Stimulated activated CD4-positive, alpha-beta T cell treated with anti-CD3 and anti-CD28 coated beads, Interleukin-1b, Interleukin-23, amount 100 ng/mL, for 24 hours (primary cell): ENCODE data around the gene BCAS3.
"Not testable (repeated sequence)": the region's sequence is repeated elsewhere in the genome, so short reads cannot be mapped to it uniquely, and the experiment has no call there.

Source experiments
- DNase-seq, 4 experiments: peaks; one replicate each; pipeline ENCODE4 v3.0.0-alpha.2; 2020; ENCODE audit warnings: low read depth in 4 of 4, low spot score in 1 of 4

BCAS3 gene

DNA sequence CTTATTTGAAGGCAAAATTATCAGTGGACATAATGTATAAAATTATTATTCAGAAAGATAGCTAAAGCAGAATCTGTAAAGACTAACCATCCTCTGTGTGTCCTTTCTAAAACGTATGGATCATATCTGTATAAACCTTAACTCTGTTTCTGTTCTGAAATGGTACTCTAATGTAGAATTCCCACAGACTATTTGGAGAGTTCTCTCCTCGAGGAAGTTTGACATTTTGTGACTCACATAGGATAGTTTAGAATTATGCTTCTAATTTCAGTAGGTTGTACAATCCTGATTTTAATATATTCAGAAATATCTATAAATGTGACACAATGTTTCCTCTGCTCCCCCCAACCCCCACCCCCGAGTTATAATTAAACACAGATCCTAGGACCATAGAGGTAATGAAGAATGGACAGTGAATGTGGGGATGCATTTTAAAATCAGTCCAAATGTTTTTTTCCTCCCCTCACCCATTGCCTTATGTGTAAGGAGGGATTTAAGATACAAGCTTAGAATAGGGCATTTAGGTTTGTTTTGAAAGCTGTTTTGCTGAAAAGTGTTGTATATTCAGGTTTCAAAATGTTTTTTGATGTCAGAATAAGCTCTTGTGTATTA, 66.8 kb downstream of the BCAS3 start:
- no peak for DNase-seq

DNA sequence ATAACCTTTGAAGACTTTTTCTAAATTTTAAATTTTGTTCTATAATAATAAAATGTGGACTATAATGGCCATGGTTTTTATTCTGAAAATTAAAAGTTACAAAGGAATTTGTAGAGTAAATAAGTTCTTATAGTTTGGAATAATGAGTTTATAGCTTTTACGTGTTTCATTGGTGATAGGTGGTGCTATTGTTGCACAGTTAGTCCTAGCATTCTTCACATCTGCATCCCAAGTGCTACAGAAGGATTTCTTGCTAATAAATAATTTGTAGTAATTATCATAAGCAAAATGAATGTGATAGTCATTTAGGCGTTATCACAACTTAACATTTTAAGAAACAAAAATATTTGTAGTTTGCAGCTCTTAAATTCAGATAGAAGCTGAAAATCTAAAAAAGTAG, 67.9 kb downstream of the BCAS3 start:
- DNase-seq = no peak

DNA sequence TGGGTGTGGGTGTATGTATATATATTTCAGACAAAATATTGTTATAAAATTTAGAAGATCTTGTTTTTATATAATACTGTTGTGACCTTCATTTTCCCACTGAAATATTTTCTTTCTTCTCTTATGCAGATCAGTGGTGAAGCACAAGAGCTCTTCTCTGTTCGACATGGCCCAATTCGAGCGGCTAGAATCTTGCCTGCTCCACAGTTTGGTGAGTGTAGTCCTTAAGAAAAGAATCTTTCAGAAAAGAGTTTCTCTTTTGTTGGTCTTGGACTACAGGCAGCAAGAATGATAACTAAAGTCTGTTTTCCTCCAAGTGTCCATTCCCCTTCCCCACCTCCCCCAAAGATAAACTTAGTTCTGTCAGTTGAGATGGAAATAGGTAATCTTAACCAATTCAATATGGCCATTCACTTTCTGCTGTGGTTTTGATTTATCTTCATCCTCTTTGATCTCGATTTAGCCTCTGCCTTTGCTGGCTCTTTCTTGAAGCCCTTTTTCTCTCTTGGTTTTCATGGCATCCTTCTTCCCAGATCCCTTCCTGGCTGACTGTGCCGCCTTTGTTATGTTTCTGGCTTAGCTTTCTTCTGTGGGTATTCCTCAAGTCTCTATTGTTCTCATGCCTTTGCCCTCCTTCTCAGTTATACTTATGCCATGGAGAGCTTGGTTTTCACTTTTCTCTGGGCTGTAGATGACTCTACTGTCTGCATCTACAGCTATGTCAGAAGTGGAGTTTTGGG, 69.6 kb downstream of the BCAS3 start:
- DNase-seq = no peak

DNA sequence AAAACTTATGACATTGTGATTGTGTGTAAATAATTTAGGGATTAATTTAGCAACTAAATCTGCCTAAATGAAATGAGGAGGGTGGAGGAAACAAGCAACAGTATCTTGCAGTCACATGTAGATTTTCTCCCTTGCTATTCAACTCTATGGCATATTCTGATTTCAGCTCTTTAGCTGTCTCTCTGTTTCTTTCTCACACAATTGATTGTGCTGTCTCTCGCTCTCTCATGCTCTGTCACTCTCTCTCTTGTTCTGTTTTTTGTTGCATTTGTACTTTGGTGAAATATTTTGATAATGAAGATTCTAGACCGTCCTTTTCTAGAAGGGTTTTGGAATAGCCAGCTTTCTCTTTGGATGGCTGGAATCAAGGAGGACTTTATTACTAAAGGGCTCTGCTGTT, 70.6 kb downstream of the BCAS3 start:
- no peak for DNase-seq

DNA sequence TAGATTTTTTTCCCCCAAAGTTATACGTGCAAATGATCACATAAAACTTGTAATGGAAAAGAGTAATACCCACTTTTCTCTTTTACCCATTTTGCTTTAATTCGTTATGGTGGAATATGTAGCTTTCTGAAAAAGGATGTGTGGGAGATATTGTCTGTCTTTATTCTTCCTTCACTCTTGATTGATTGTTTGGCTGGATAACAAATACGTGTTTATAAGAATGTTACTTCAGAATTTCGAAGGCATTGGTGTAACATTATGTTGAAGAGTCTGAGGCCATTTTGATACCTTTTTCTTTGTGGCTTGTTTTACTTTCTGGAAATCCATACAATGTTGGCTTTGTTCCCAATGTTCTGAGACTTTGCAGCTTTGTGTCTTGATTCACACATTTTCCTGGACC, 71.4 kb downstream of the BCAS3 start:
- DNase-seq = no peak

DNA sequence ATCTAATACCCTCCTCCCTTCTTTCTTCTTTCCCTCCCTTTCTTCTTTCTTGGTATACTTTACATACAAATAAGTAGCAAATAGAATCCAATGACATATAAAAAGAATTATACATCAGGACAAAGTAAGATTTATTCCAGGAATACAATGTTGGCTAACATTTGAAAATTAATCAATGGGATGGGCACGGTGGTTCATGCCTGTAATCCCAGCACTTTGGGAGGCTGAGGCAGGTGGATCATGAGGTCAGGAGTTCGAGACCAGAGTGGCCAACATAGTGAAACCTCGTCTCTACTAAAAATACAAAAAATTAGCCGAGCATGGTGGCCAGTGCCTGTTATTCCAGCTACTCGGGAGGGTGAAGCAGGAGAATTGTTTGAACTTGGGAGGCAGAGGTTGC, 72.1 kb downstream of the BCAS3 start:
- DNase-seq = no peak

DNA sequence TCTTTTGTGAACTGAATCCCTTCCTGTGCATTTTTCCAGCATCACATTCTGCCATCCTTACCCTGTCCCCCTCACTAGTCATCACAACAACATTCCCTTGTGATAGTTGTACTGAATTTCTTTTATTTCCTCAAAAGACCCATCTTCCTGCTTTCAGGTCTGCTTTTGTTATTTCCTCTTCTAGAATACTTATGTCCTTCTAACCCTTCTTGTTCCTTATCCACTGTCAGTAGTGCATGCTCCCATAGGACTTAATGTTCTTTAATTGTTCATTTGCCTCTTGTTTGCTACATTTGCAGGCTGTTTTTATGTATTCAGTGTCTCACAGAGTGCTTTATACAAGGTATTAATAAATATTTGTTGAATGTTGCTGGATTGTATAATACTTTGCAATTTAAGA, 73.0 kb downstream of the BCAS3 start:
- no peak for DNase-seq

DNA sequence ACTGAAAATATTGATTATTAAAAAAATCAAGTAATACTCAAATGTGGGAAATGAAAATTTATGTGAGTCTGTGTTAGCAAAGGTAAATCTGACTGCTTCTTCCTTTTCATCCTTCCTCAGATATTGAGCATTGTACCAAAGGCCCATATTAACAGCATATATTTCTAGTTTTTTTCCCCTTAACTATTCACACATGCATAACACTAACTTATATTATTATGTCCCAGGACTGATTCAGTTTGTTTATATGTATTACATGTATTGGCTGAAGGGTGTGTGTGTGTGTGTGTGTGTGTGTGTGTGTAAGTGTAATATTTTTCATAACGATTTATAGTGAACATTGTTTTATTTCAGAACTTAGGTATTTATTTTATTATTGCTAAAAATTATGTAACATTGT, 74.2 kb downstream of the BCAS3 start:
- no peak for DNase-seq

DNA sequence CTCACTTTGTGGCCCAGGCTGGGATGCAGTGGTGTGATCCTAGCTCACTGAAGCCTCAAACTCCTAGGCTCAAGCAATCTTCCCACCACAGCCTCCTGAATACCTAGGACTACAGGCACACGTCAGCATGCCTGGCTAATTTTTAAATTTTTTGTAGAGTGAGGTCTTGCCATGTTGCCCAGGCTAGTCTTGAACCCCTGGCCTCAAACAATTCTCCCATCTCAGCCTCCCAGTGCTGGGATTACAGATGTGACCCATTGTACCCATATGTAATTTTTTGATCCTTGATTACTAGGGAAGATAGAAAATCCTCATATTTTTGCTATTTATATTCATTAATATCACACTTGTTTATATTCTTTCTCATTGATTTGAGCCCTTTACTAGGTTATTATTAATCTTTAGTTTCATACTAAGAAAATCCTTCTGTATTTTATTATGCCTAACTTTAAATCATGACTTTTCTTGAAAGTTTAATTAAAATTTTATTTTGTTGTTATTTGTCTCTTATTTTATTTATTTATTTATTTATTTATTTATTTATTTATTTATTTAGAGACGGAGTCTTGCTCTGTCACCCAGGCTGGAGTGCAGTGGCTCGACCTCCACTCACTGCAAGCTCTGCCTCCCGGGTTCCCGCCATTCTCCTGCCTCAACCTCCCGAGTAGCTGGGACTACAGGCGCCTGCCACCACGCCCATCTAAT, 75.4 kb downstream of the BCAS3 start:
- no peak for DNase-seq

DNA sequence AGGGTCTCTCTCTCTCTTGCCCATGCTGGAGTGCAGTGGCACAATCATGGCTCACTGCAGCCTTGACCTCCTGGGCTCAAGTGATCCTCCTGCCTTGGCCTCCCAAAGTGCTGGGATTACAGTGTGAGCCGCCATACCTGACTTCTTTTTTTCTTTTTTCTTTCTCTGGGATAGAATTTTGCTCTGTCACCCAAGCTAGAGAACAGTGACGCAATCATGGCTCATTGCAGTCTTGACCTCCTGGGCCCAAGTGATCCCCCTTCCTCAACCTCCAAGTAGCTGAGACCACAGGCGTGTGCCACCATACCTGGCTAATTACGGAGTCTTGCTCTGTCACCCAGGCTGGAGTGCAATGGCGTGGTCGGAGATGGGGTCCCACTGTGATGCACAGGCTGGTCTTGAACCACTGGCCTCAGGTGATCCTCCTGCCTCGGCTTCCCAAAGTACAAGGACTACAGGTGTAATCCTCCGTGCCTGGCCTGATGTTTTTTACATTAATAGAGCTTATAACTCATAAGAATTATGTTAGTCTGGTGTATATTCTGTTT, 76.5 kb downstream of the BCAS3 start:
- DNase-seq = no peak

DNA sequence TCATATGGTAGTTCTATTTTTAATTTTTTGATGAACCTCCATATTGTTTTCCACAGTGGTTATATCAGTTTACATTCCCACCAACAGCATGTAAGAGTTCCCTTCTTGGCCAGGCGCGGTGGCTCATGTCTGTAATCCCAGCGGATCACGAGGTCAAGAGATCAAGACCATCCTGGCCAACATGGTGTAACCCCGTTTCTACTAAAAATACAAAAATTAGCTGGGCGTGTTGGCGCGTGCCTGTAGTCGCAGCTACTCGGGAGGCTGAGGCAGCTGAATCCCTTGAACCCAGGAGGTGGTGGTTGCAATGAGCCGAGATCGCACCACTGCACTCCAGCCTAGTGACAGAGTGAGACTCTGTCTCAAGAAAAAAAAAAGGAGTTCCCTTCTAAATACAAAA, 79.1 kb downstream of the BCAS3 start:
- not testable (repeated sequence) for DNase-seq

DNA sequence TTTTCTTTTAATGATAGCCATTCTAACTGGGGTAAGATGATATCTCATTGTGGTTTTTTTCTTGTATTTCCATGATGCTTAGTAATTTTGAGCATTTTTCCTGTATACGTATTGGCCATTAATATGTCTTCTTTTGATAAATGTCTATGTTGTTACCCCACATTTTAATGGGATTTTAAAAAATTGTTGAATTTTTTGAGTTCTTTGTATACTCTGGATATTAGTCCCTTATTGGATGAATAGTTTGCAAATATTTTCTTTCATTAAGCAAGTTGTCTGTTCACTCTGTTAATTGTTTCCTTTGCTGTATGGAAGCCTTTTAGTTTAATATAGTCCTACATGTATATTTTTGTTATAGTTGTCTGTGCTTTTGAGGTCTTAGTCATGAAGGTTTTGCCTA, 79.8 kb downstream of the BCAS3 start:
- DNase-seq = no peak

DNA sequence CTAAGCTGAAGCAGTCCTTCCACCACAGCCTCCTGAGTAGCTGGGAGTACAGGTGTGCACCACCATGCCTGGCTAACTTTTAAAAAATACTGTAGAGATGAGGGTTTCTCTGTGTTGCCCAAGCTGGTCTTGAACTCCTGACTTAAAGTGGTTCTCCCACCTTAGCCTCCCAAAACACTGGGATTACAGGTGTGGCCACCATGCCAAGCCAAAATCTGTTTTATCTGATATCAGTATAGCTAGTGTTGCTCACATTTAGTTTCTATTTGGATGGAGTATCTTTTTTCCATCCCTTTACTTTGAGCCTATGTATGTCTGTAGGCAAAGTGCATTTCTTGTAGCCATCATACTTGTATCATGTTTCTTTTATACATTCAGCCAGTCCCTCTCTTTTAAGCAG, 82.1 kb downstream of the BCAS3 start:
- no peak for DNase-seq

DNA sequence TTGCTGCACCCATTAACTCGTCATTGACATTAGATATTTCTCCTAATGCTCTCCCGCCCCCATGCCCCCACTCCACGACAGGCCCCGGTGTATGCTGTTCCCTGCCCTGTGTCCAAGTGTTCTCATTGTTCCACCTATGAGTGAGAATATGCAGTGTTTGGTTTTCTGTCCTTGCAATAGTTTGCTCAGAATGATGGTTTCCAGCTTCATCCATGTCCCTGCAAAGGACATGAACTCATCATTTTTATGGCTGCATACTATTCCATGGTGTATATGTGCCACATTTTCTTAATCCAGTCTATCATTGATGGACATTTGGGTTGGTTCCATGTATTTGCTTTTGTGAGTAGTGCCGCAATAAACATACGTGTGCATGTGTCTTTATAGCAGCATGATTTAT, 83.7 kb downstream of the BCAS3 start:
- DNase-seq = not testable (repeated sequence)

DNA sequence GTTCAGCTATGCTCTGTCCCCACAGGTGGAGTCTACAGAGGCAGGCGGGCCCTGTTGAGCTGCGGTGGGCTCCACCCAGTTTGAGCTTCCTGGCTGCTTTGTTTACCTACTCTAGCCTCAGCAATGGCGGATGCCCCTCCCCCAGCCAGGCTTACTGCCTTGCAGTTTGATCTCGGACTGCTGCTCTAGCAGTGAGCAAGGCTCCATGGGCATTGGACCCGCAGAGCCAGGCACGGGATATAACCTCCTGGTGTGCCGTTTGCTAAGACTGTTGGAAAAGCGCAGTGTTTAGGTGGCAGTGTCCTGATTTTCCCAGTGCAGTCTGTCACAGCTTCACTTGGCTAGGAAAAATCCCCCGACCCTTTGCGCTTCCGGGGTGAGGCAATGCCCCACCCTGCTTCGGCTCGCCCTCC, 89.1 kb downstream of the BCAS3 start:
- DNase-seq = no peak

DNA sequence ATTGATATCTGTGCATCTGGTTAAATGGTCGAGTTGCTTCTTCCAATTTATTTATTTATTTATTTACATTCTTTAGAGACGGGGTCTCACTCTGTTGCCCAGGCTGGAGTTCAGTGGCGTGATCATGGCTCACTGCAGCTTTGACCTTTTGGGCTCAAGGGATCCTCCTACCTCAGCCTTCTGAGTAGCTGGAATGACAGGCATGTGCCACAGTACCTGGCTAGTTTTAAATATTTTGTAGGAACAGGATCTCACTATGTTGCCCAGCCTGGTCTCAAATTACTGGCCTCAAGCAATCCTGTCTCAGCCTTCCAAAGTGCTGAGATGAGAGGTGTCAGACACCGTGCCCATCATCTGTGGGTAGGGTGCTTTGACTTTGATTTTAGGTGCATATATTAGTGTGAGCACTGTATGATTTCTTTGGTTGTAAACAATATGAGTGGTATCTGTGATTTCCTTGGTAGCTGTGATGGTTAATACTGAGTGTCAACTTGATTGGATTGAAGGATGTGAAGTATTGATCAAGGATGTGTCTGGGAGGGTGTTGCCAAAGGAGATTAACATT, 90.2 kb downstream of the BCAS3 start:
- DNase-seq = no peak

DNA sequence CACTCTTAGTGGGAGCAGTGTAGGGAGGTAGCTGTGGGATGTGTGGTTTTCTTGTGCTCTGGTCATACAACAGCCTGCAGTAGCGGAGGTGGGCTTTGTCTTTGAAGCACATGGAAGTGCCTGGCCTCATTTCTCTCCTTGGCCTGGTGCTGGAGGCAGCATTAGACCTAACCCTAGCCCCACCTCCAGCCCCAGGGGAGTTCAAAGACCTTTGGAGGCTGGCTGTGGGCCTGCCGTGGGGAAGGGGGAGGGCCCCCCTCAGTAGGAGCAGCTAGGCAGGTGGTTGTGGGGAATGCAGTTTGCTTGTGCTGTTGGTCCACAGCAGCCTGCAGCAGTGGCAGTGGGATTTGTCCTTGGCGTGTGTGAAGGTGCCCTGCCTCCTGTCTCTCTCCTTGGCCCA, 91.7 kb downstream of the BCAS3 start:
- DNase-seq = no peak

DNA sequence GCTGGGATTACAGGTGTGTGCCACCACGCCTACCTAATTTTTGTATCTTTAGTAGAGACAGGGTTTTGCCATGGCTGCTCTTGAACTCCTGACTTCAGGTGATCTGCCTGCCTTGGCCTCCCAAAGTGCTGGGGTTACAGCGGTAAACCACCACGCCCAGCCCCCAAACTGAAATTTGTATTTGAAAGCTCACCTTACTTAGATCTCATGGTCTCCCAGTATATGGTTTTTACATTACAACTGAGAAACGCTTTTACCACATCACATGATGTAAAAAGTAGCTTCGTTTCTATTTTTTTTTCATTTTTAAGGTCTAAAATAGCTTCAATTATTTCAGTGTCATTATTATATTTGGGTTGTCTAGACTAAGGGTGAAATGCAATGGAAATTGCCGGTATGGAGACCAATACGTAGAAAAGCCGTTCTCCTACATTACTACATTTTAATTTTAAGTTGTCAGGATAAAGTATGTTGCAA, 93.3 kb downstream of the BCAS3 start:
- no peak for DNase-seq

DNA sequence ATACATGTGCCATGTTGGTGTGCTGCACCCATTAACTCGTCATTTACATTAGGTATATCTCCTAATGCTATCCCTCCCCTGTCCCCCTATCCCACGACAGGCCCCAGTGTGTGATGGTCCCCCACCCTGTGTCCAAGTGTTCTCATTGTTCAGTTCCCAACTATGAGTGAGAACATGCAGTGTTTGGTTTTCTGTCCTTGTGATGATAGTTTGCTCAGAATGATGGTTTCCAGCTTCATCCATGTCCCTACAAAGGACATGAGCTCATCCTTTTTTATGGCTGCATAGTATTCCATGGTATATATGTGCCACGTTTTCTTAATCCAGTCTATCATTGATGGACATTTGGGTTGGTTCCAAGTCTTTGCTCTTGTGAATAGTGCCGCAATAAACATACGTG, 94.0 kb downstream of the BCAS3 start:
- not testable (repeated sequence) for DNase-seq

DNA sequence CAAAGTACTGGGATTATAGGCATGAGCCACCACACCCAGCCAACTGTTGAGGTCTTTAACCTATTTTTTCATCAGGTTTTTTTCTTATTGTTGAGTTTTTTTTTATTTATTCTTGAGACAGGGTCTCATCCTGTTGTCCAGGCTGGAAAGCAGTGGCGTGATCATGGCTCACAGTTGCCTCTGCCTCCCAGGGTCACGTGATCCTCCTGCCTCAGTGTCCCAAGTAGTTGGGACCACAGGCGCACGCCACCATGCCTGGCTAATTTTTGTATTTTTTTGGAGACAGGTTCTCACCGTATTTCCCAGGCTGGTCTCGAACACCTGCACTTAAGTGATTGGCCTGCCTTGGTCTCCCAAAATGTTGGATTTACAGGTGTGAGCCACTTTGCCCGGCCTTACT, 95.9 kb downstream of the BCAS3 start:
- DNase-seq = no peak

DNA sequence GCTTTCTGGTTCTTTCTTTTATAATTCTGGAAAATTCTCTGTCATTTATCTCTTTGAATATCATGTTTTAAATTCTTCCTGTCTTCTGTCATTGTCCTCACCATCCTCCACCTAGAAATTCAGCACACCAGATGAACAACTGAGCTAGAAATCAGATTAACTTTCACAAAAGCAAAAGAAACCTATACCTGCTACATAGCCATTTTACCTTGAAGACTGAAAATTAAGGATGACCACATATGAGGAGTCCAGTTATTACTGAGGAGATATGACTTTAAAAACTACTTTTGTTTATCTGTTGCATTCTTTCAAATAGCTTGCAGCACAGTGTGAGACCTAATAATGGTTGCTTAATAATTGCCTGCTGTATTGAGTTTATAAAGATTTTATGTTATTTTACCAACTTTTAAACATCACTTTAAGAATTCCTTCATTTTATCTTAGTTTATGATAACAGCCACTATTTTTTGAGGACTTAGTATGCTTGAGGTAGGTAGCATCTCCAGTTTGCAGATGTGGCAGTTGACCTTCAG, 104.3 kb downstream of the BCAS3 start:
- no peak for DNase-seq
